HG02571 (cell line): ENCODE data around the gene CTAGE1.

Experiments
- ATAC-seq: cut with Tn5 transposase; IDR thresholded peaks from one replicate; pipeline ENCODE4 v1.9.1; 2021; ENCODE audit warnings: mild to moderate bottlenecking, moderate library complexity; ENCODE audit not compliant: unreplicated experiment

The CTAGE1 gene

DNA sequence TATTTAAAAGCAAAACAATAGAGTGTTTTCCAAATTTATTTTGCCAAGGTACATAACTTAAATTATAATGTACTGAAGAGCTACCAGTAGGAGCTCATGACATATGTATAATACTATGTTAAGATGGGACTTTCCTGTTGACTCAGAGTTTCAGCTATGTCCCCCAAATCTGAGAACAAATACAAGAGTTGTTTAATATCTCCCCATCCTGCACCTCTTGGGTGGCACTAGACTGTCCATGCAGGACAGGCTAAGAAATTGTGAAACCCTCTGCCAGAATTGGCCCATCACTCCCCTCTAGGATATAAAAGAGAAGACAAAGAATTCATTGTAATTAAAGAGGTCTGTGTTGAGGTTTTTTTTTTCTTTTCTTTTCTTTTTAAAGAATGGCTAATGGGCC is 21.7 kb upstream of the CTAGE1 start:
- no peak for ATAC-seq

DNA sequence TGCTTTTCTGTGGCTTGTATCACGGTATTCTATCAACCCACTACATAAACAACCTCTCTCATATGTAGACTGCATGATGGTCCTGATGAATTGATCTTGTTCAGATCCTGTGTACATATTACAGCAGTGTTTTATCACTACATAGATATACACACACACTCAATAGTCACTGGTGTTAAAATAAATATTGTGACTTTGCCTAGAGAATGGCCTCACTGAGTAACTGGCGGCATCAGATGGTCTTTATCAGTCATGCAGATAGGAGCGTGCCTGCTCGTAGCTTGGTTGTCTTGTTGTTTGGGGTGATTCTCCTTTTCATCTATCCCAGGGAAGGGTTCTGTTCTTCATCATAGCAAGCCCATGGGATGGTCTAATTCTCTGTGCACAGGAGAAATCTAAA is 18.4 kb upstream of the CTAGE1 start:
- ATAC-seq: no peak

DNA sequence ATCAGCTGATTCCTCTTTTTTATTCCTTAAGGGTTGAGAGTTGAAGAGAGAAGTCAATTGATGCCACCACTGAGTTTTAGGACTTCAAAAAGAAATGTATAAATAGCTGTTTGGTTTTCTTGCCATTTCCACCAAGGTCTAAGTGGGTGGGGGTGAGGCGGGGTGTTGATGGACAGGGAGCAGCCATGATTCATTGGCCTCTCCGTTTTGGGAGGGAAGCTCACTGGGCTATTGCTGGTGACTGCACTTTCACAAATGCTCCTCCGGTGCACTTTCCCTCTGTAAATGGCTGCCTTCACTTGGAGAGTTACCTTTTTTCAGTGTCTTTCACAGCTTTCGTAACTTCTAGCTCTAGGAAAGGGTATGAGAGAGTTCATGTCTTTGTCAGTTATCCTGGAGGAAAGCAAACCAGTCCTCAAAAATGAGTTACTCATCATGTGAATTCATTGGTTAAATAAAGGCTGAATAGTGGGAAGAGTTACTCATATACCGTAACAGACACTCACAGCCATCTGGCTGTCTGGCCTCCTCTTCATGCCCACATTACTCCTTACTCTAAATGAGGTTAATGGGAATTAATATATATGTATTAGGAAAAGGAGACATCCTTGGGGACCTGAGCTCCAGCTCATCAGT is 17.4 kb upstream of the CTAGE1 start:
- ATAC-seq: no peak

DNA sequence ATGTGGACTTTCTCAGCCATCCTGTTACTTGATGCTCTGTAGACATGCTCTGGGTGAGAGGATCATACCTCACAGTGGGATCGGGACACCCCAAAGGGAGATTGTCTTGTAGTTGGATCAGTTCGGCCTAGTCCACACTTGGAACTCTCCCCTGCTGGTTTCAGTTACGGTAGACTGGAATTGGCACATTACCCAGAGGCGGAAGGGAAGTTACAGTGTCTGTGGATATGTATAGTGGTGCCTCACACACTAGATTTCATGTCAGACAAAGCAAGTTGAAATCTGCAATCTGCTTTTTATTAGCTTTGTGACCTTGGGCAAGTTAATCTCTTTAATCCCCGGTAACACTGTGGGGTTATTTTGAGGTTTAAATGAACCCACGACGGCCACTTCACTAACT is 16.2 kb upstream of the CTAGE1 start:
- no peak for ATAC-seq

DNA sequence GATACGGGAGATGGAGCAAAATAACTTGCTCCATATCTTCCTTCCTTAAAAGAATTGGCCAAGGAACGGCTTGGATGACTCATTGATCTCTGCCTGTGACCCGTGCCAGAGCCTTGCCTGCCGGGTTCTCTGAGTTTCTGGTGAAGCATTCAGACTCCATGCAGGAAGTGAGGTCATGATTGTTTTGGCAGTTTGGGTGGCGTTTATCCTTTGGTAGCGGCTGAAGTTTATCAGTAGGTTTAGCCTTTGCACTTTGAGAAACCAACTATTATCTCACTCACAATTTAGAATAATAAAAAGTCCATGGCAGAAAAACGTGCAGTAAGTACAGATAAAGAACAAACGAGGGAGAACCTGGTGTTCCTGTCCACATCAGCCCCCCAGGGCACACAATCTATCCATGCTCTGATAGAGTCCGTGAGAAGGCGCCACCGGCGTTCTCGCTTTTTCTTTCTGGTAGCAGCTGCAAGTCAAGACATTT is 15.0 kb upstream of the CTAGE1 start:
- no peak for ATAC-seq

DNA sequence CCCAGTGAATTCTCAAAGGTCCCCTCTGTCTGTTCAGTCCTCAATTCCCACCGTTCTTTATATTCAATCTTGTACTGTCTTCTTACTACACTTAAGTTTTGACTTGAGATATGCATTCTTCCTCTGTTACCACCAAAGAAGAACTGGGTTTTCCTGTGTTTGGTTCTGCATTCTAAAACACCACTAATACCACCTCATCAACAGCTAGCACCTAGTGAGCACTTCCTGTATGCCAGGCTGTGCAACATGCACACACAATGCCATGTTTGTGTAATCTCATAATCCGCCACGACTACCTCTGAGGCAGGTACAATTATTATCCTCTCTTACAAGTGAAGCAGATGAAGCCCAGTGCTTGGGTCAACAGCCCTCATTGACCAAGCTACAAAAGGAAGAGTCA is 11.8 kb upstream of the CTAGE1 start:
- no peak for ATAC-seq

DNA sequence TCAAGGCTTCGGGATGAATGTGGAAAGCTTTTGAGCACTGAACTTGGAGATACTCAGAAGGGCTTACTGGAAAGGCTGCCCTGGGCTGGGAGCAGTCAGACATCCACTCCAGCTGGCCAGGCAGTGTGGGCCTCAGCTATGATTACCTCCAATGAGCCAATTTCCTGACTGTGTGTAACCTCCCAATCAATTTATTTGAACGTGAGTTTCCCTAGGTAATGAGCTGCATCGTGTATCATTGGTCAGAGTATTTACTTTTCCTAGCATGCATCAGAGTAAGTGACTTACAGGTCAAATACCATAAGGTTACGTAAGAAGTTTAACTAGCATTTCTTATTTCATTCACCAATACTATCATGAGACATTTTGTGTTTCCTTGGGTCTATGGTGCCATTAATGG is 11.0 kb upstream of the CTAGE1 start:
- no peak for ATAC-seq

DNA sequence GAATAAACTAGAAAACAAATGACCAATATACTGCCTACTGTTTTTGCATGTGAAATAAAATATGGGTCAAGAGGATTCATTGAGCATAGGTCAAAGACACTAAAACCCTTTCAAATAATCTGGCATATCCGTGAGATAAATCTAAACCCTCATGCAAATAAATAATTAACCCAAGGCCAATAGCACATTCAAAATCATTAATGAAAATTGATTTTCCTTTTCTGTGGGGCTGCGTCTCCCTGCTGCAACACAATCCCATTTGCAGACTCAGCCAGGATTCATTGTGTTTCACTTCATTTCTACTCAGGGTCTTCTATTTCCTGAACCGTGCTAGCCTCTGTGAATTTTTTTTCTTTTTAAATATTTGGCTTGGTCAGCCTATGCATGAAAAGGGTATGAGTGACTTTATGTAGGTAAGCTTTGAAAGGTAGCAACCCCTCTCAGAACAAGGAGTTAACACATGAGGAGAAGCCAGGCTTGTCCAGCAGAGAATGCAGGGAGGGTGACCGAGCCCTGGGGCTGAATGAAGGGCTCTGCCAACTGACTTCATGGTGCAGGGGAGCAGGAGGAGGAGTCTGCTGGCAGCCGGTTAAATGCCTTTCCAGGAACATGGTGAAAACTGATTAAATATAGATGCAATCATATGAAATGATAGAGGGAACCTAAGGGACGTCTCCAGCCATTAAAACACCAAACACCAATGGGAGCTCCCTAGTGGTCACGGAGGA is 10.3 kb upstream of the CTAGE1 start:
- ATAC-seq: no peak

DNA sequence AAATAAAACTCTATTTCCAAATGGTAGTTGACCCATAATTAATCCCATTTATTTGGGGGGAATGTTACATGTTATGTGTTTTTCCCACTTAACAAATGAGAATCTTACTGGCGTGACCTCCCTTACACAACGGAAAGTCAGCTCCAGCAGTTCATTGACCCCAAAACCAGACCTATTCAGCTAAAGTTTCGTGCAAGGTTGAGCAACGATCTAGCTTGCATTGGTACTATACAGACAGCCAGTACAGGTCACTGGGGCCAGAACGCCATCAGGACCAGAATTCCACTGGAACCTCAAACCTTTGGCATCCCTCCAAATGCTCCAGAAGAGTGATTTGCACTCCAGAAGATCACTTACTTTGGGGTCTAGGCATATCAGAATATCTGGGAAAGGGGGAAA is 6.8 kb upstream of the CTAGE1 start:
- ATAC-seq: no peak

DNA sequence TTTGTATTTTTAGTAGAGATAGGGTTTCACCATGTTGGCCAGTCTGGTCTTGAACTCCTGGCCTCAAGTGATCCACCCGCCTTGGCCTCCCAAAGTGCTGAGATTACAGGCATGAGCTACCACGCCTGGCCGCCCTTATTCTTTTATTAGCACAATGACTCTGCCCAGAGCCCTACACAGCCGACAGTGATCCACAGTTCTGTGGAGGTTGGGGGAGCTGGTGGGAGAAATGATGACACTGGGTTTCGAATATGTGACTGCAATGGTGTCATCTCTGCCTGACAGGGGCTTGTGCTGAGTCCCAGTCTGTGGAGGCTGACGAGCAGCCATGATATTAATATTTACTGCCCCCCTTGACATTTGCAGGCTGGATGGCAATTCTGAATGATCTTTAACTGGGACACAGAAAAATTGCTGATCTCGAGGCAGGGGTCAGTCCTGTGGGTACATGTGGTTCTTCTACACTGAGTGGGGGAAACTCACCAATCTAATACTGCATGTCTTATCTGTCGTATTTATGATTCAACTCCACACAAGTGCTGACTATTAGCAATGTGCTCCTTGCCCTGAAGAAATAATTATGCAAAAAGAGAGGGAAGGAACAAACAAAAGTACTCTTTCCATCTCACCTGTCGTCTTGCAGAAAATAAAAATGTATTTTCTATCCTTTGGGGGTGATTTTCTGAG is 6.3 kb upstream of the CTAGE1 start:
- no peak for ATAC-seq

DNA sequence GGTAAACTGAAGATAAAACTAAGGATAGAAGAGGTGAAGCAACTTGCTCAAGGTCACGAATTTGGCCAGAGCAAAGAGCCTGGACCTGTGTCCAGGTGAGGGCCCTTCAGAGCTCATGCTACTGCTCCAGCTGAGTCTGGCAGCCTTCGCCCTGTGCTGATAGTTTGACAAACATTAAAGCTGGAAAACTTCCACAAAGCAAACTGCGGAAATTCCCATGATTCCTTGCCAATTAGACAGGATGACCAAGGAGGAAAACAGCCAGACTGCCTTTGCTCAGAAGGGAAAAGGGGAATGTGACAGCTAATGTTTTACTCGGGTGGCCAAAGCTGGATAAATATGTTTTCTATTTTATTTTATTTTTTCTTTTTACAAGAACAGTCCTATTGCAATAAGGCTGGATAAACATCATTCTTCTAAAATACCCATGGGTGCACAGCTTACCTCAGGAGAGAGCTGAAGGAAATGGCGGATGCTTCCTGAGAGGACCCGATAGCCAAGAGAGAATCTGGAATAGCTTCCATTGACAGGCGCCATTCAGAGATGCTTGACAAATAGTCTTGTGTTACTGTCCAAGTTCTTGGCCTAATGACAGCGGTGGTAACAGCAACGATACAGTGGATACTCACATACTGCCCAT is 5.3 kb upstream of the CTAGE1 start:
- ATAC-seq: no peak

DNA sequence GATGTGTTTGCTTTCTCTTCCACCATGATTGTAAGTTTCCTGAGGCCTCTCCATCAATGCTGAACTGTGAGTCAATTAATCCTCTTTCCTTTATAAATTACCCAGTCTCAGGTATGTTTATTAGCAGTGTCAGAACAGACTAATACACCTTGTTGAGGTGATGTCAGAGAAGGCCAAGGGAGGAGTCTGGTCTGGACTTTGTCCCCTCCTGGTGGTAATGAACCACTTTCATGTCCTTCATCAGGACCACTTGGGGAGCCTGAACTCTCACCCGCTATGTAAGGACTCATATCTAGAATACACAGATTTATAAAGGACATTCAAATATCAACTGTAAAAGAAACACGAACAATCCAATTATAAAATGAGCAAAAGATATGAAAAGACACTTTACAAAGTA is 2.9 kb upstream of the CTAGE1 start:
- ATAC-seq: no peak

DNA sequence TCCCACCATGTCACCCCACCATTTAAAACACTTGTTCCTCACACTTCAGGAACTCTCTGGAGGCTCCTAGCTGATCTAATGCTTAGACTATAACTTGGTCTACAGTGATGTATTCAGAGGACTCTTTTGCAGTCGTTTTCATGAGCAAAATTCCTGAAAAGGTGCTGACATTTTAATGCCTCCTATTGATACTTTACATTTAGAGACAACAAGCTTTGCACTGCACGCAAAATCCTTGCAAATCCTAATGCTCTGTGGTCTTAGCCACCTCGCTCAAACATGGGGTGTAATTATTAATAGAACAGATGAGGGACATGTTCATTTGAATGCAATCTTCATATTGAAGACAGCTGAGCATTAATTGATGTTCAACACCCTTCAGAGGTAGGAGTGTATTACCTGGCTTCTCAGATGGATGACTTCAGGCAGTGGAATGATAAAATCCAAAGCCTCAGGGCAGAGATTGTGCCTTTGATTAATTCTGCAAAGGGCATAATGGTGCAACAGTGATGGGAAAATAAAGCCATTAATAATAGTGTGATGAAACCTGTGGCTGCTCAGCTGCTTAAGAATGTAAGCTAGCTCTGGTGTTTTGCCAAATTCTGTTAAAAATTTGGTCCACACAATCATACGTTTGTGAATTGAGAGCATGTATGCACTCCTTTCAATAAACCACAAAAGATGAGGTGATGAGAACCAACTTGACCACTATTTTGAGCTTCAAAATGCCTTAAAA is 5.4 kb downstream of the CTAGE1 start:
- no peak for ATAC-seq

DNA sequence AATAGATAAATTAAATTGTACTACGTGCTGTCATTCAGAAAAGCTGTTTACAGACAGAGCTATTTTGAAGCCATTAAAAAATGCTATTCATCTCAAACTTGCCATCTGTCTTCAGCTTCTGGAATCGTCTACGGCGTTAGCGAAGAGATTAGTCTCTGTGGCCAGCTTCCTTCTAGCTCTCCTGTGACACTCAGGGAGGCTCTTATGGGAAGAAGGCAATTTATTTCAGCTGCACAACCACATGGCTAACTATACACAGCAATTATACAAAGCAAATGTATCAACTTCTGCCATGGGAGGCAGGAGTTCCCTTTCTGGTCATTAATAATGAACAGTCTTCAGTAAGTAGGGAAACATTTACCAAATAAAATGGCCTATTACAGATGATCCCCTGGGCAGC is 6.3 kb downstream of the CTAGE1 start:
- no peak for ATAC-seq

DNA sequence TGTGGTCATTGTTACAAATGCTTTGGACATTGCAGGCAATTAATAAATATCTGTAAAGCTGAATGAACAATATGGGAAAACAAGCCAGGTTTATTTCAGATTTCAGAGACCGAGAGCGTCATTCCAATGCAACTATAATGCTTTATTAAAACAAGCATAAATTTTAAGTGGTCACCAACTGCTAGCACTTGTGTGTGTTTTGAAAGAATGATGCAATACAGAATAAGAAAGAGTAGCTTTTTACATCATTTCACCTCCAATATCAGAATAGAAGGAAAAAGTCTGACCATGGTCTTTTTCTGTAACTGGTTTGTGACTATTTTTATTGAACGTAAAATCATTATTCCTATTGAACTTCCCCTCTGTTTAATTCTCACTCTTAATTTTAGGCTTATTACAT is 7.6 kb downstream of the CTAGE1 start:
- no peak for ATAC-seq

DNA sequence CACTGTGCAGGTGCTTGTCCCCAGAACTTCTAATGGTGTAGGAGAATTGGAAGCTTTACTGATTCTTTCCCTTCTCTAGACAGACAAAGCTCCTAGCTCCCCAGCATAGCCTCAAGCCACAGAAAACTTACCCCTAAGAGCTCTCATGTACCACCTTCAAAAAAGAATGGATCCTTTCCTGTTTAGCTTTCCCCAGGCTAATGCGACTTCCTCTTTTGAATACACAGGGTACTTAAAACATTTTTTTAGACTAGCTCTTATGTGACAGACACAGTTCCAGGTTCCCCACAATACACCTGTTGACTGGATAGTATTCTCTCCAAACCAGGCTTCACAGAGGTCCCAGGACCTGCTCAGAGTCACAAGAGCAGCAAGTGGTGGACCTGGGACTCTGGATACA is 8.3 kb downstream of the CTAGE1 start:
- ATAC-seq: no peak

DNA sequence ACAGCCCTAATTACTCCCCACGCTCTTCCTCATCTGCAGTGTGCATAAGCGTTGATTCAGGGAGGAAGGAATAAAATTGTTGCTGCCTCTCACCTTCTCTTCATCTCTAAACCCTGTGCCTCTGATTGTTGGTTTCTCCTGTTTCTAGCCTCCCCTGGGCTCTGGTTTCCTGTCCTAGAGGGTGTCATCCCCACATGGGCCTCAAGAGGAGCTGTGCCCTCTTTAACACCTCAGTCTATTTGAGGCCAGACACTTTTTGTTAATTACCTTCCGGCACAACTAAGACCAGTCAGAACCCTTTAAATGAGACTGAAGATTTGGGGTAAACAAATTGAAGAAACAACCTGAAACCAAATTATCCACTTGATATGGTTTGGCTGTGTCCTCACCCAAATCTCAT is 9.7 kb downstream of the CTAGE1 start:
- no peak for ATAC-seq

DNA sequence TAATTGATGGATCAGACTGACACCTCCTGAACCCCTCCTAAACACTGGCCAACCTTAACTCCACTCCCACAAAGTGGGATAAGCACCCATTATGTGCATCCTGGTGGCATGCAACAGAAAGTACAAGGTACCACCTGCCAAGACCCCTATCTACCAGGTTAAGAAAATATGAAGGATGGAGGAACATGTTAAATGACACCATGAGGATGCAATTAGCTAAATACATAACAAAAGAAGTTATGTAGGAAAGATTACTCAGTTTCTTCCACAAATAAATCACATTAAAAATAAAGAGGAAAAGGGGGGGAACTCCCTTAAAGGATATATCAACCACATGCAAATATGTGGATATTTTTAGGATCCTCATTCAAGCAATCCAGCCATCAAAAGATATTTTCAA is 12.6 kb downstream of the CTAGE1 start:
- ATAC-seq: no peak

DNA sequence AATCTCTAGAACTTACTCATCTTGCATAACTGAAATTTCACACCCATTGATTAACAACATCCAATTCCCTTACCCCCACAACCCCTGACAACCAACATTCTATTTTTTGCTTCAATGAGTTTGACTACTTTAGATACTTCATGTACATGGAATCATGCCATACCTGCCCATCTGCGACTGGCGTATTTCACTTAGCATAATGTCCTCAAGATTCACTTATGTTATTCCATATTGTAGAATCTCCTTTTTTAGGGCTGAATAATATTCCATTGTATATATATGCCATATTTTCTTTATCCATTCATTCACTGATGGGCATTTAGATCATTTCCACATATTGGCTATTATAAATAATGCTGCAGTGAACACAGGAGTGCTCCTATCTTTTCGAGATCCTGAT is 13.8 kb downstream of the CTAGE1 start:
- ATAC-seq: no peak

DNA sequence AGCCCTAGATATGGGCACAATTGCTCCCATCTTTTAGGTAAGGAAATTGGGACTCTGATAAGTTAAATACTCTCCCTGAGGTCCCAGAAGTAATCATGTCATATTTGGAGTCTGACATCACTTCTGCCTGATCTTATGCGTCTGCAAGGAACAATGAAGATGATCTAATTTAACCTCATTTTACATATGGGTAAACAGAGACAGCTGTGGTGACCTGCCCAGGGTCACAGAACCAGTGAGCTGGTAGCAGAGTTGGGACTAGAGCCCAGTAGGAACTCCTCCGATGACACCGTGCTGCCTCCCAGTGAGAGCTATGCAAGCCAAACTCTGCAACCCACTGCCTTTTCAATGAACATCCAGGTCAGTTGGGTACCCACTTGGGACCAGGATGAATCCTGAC is 17.8 kb downstream of the CTAGE1 start:
- ATAC-seq: no peak

DNA sequence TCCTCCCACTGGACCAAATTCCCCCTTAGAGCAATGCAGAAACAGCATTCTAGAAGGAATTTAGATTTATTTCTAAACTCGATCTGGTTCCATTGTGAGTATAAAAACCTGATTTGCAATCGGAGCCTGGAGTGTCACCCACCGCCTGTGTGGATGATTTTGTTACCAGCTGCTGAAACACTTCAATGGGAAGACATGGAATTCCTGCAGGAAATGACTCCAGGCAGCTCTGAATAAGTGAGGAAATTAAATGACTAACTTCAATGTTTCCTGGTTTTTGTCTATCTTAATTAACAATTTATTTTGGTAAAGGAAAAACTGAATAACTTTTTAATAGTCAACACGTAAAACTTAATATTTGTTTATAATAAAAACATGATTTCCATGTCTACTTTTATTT is 19.3 kb downstream of the CTAGE1 start:
- ATAC-seq: no peak
